Uterus (tissue), 4 donors: ENCODE results near the gene RAI1. TPM values are rescaled to one million over a fixed set of nuclear protein-coding genes. Genes with fewer than 3 reads are reported as not detected.
"Not testable (repeated sequence)": the region's sequence is repeated elsewhere in the genome, so short reads cannot be mapped to it uniquely, and the experiment has no call there.

Source experiments
- DNase-seq, 2 donors: peaks; one replicate each; pipeline ENCODE4 v3.0.0-alpha.2; 2019 to 2020
- H3K27ac ChIP-seq, 2 donors: fragments of 200-600 bp; sonication (generic); 1 replicate in 1 of 2; 2 replicates in 1 of 2; pipeline ENCODE4 v1.5.1; 2016 to 2018
- H3K27me3 ChIP-seq, 2 donors: fragments of 200-600 bp; sonication (generic); one replicate each; pipeline ENCODE4 v1.5.1; 2018 to 2019; ENCODE audit warnings: control low read depth in 1 of 2
- H3K36me3 ChIP-seq, 2 donors: fragments of 200-600 bp; sonication (generic); one replicate each; pipeline ENCODE4 v1.5.1; 2019; ENCODE audit warnings: control low read depth in 1 of 2
- H3K4me1 ChIP-seq, 2 donors: fragments of 200-600 bp; sonication (generic); one replicate each; pipeline ENCODE4 v1.5.1; 2018 to 2019; ENCODE audit warnings: control low read depth in 1 of 2
- H3K4me3 ChIP-seq, 2 donors: fragments of 200-600 bp; sonication (generic); 1 replicate in 1 of 2; 2 replicates in 1 of 2; pipeline ENCODE4 v1.5.1; 2018 to 2019; ENCODE audit warnings: mild to moderate bottlenecking in 1 of 2
- H3K9me3 ChIP-seq, 2 donors: fragments of 200-600 bp; sonication (generic); one replicate each; pipeline ENCODE4 v1.5.1; 2019; ENCODE audit warnings: control low read depth in 1 of 2
- POLR2A ChIP-seq, 2 donors: fragments of 450-650 bp; IDR thresholded peaks; one replicate each; pipeline ENCODE4 v1.6.1; 2016; ENCODE audit warnings: antibody characterized with exemption in 2 of 2, mild to moderate bottlenecking in 1 of 2, moderate library complexity in 1 of 2
- intact Hi-C: fragments of 100-400 bp; cut with DNase I; formaldehyde crosslinking; loops from one replicate; pipeline ENCODE4 v1.15.1; 2023; ENCODE audit warnings: low total_unique reads
- total RNA-seq, 4 donors: library from RNA; depleted of rRNA in 3 of 4; stranded (reverse); fragments of >200 nt in 3 of 4; gene quantifications; one replicate each; pipeline versions ENCODE4 v1.1.0 to v1.2.4, GENCODE V29; 2014 to 2023
- TF ChIP-seq, protein P1 (sequence below), 4 experiments: fragments of 200-600 bp in 2 of 4; fragments of 450-650 bp in 2 of 4; sonication (generic) in 2 of 4; IDR thresholded peaks; one replicate each; pipeline ENCODE4 v1.5.1; 2016 to 2019; ENCODE audit warnings: antibody characterized with exemption in 4 of 4, mild to moderate bottlenecking in 2 of 4, moderate library complexity in 1 of 4
- donor health status: DM: yes; HTN: yes; CAD: no.

The RAI1 gene
- total RNA-seq, 4 donors from 2014 or later, result 10.0 to 66.1 (median 15.3) TPM

DNA sequence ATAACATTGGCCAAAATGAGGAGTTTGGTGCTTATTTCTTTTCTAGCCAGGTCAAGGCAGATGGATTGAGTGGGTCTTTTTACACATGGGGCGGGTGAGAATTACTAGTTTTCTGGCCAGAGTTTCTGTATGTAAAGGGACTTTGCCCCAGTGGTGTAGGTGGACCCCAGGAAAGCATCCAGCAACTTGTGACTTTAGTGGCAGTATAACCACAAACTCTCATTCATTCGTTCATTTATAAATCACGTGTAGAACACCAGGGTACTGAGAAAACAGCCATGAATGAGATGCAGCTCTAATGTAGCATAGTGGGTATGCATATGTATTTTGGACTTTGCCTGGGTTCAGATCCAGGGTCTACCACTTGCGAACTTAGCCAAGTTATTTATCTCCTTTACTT, 8.1 kb downstream of the RAI1 start:
- no peak overlapping the region for H3K4me3 ChIP-seq
- intact Hi-C loops, result no loop called here
- no peaks in the 10 kb centered on the region for H3K9me3 ChIP-seq
- no peak for DNase-seq
- peaks cover 13 to 40% of the 10 kb centered on the region in 2 donors for H3K4me1 ChIP-seq
- no peak for TF ChIP-seq POLR2A (IDR thresholded peaks at IDR 0.05)
- TF ChIP-seq, protein P1, sequence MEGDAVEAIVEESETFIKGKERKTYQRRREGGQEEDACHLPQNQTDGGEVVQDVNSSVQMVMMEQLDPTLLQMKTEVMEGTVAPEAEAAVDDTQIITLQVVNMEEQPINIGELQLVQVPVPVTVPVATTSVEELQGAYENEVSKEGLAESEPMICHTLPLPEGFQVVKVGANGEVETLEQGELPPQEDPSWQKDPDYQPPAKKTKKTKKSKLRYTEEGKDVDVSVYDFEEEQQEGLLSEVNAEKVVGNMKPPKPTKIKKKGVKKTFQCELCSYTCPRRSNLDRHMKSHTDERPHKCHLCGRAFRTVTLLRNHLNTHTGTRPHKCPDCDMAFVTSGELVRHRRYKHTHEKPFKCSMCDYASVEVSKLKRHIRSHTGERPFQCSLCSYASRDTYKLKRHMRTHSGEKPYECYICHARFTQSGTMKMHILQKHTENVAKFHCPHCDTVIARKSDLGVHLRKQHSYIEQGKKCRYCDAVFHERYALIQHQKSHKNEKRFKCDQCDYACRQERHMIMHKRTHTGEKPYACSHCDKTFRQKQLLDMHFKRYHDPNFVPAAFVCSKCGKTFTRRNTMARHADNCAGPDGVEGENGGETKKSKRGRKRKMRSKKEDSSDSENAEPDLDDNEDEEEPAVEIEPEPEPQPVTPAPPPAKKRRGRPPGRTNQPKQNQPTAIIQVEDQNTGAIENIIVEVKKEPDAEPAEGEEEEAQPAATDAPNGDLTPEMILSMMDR (IDR thresholded peaks at IDR 0.05), result no peak
- H3K27me3 ChIP-seq, result no peaks in the 10 kb centered on the region
- H3K27ac ChIP-seq, result no peak overlapping the region
- no peaks in the 10 kb centered on the region for H3K36me3 ChIP-seq

DNA sequence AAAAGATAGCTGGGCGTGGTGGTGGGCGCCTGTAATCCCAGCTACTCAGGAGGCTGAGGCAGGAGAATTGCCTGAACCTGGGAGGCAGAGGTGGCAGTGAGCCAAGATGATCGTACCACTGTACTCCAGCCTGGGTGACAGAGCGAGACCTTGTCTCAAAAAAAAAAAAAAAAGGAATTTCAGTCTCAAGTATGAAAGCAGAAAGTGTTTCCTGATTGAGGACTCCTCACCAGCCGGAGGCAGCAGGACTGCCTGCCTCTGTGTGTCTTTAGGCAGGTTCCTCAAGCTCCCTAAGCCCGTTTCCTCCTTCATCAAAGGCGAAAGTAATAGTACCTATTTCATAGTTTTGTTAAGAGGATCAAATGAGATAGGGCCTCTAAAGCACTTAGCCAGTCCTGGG, 9.0 kb downstream of the RAI1 start:
- not testable (repeated sequence) for H3K27ac ChIP-seq, H3K9me3 ChIP-seq, H3K27me3 ChIP-seq, DNase-seq, H3K36me3 ChIP-seq, H3K4me3 ChIP-seq
- intact Hi-C loops, result loop anchor here (10.0 kb wide), 1 partner anchor 95 kb away; no protein-coding TSS in a partner anchor
- peaks cover 8 to 41% of the 10 kb centered on the region in 2 donors for H3K4me1 ChIP-seq

- Histone ChIP-seq H3K9me3 (no peaks in the 10 kb centered on the region), H3K36me3 (no peaks in the 10 kb centered on the region), H3K4me3 (no peak overlapping the region), H3K27me3 (no peaks in the 10 kb centered on the region), H3K27ac (peak overlapping the region; percentile 49 to 99), H3K4me1 (peaks cover 10 to 37% of the 10 kb centered on the region in 2 donors)
- intact Hi-C loops, result loop anchor here (10.0 kb wide), 1 partner anchor 93 kb away; no protein-coding TSS in a partner anchor
- no peak for DNase-seq
- no peak for TF ChIP-seq POLR2A (IDR thresholded peaks at IDR 0.05)
- TF ChIP-seq, protein P1 (IDR thresholded peaks at IDR 0.05), result no peak
Observed at GRCh38 chr17:17691468-17692263, 10.4 kb downstream of the RAI1 start.

DNA sequence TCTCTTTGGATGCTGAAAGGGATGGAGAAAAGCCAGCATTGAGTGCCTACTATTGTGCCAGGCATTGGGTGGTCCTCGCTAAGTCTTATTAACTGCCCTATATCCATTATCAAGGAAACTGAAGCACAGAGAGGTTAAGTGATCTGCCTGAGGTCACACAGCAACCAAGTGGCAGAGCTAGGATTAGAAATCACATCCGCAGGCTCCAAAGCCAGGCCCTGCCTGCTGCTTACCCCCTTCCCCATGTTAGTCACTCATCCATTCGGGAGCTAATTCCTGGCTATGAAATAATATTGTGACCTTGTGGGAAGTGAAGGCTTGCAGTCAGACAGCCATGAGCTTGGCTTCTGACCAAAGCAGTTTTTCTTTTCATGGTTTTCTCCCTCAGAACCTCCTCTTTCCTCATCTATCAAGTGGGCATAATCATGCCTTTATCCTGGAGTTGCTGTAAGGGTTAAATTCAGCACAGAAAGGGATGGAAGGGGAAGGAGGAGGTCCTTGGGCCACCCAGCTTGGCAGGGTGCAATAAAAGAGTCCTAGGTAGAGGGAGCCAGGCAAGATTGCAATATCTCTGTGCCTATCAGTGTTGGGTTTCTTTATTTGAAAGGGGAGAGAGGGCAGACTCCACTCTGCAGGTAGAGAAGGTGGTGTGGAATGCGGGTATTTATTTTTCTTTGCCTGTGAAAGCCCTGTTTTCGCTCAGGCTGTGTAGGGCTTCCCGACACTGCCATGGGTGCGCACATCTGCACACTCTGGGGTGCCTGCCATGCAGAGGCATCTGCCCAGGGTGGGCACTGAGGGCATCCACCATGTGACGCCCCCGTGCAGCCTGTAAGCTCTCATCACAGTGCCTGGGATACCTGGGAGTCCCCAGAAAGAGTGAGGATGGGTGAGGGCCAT, 11.3 kb downstream of the RAI1 start:
- peak overlapping the region; percentile 90 to 99 for H3K27ac ChIP-seq
- TF ChIP-seq, protein P1 (IDR thresholded peaks at IDR 0.05), result no peak
- TF ChIP-seq POLR2A (IDR thresholded peaks at IDR 0.05), result no peak
- no peaks in the 10 kb centered on the region for H3K27me3 ChIP-seq
- no peaks in the 10 kb centered on the region for H3K9me3 ChIP-seq
- intact Hi-C loops, result loop anchor here (10.0 kb wide), 1 partner anchor 92 kb away; no protein-coding TSS in a partner anchor
- no peaks in the 10 kb centered on the region for H3K36me3 ChIP-seq
- no peak for DNase-seq
- peaks cover 10 to 37% of the 10 kb centered on the region in 2 donors for H3K4me1 ChIP-seq
- no peak overlapping the region for H3K4me3 ChIP-seq

GRCh38 chr17:17693253-17694168, 12.3 kb downstream of the RAI1 start:
- Histone ChIP-seq H3K4me3 (peak overlapping the region; percentile 56 to 91), H3K4me1 (peaks cover 10 to 37% of the 10 kb centered on the region in 2 donors), H3K27me3 (no peaks in the 10 kb centered on the region), H3K27ac (peak overlapping the region; percentile 90 to 99), H3K36me3 (no peaks in the 10 kb centered on the region), H3K9me3 (no peaks in the 10 kb centered on the region)
- intact Hi-C loops, result loop anchor here (10.0 kb wide), 1 partner anchor 91 kb away; no protein-coding TSS in a partner anchor
- TF ChIP-seq POLR2A (IDR thresholded peaks at IDR 0.05), result no peak
- TF ChIP-seq, protein P1 (IDR thresholded peaks at IDR 0.05), result no peak
- peak; percentile 46 to 53 for DNase-seq
